WTC11 (cell line): ENCODE results near the gene SYNGR3. TPM values are rescaled to one million over a fixed set of nuclear protein-coding genes. Genes with fewer than 3 reads are reported as not detected.

ENCODE experiments used
- ATF1 ChIP-seq: sonication (generic); formaldehyde crosslinking; IDR thresholded peaks from 2 replicates; pipeline ENCODE4 v1.8.1; 2023; ENCODE audit warnings: mild to moderate bottlenecking, moderate library complexity, missing genetic modification reagents
- CDX4 ChIP-seq: fragments of 250-450 bp; sonication (Bioruptor Pico); IDR thresholded peaks from 2 replicates; pipeline ENCODE4 v1.9.0; 2021; ENCODE audit warnings: moderate library complexity, mild to moderate bottlenecking, inconsistent platforms, borderline replicate concordance
- E2F4 ChIP-seq: sonication (generic); formaldehyde crosslinking; IDR thresholded peaks from 2 replicates; pipeline ENCODE4 v1.8.1; 2022; ENCODE audit warnings: low read depth, mild to moderate bottlenecking, moderate library complexity, missing genetic modification reagents, borderline replicate concordance
- ELF4 ChIP-seq: sonication (generic); formaldehyde crosslinking; IDR thresholded peaks from 2 replicates; pipeline ENCODE4 v1.8.1; 2022; ENCODE audit warnings: low read depth, mild to moderate bottlenecking, moderate library complexity, missing genetic modification reagents
- ESRRA ChIP-seq: sonication (generic); formaldehyde crosslinking; IDR thresholded peaks from 2 replicates; pipeline ENCODE4 v1.8.1; 2022; ENCODE audit warnings: mild to moderate bottlenecking, missing genetic modification reagents, borderline replicate concordance
- FOXP4 ChIP-seq: sonication (generic); formaldehyde crosslinking; IDR thresholded peaks from 2 replicates; pipeline ENCODE4 v1.8.0; 2022; ENCODE audit warnings: mild to moderate bottlenecking, missing genetic modification reagents
- HMGA2 ChIP-seq: fragments of 250-450 bp; sonication (Bioruptor Pico); IDR thresholded peaks from 2 replicates; pipeline ENCODE4 v1.4.0; 2021; ENCODE audit warnings: mild to moderate bottlenecking, moderate library complexity
- HMGXB4 ChIP-seq: sonication (generic); formaldehyde crosslinking; IDR thresholded peaks from 2 replicates; pipeline ENCODE4 v1.8.1; 2023; ENCODE audit warnings: mild to moderate bottlenecking, moderate library complexity, missing genetic modification reagents
- IRF1 ChIP-seq: sonication (generic); formaldehyde crosslinking; IDR thresholded peaks from 2 replicates; pipeline ENCODE4 v1.8.0; 2023; ENCODE audit warnings: missing genetic modification reagents
- MAX ChIP-seq: sonication (generic); formaldehyde crosslinking; IDR thresholded peaks from 2 replicates; pipeline ENCODE4 v1.8.0; 2022; ENCODE audit warnings: mild to moderate bottlenecking, missing genetic modification reagents
- PREB ChIP-seq: sonication (generic); formaldehyde crosslinking; IDR thresholded peaks from 2 replicates; pipeline ENCODE4 v1.8.1; 2022; ENCODE audit warnings: mild to moderate bottlenecking, missing genetic modification reagents, moderate library complexity, borderline replicate concordance
- RELA ChIP-seq: sonication (generic); formaldehyde crosslinking; IDR thresholded peaks from 2 replicates; pipeline ENCODE4 v1.8.1; 2022; ENCODE audit warnings: missing genetic modification reagents, mild to moderate bottlenecking, borderline replicate concordance
- RORB ChIP-seq: fragments of 250-450 bp; sonication (Bioruptor Pico); IDR thresholded peaks from 2 replicates; pipeline ENCODE4 v1.9.0; 2021; ENCODE audit warnings: mild to moderate bottlenecking
- STAT6 ChIP-seq: sonication (generic); formaldehyde crosslinking; conservative IDR thresholded peaks from 2 replicates; pipeline ENCODE4 v1.8.1; 2023; ENCODE audit warnings: mild to moderate bottlenecking, low read depth, missing genetic modification reagents, moderate library complexity
- TEAD1 ChIP-seq: sonication (generic); formaldehyde crosslinking; IDR thresholded peaks from 2 replicates; pipeline ENCODE4 v1.8.0; 2022; ENCODE audit warnings: mild to moderate bottlenecking, missing genetic modification reagents
- USF2 ChIP-seq: sonication (generic); formaldehyde crosslinking; IDR thresholded peaks from 2 replicates; pipeline ENCODE4 v1.8.1; 2023; ENCODE audit warnings: mild to moderate bottlenecking, missing genetic modification reagents, moderate library complexity
- ZBTB43 ChIP-seq: sonication (generic); formaldehyde crosslinking; IDR thresholded peaks from 2 replicates; pipeline ENCODE4 v1.8.1; 2023; ENCODE audit warnings: mild to moderate bottlenecking, missing genetic modification reagents
- ZNF423 ChIP-seq: fragments of 250-450 bp; sonication (Bioruptor Pico); IDR thresholded peaks from 2 replicates; pipeline ENCODE4 v2.1.2; 2022; ENCODE audit warnings: mild to moderate bottlenecking, moderate library complexity
- ZNF425 ChIP-seq: fragments of 250-450 bp; sonication (Bioruptor Pico); conservative IDR thresholded peaks from 2 replicates; pipeline ENCODE4 v1.9.0; 2021; ENCODE audit warnings: mild to moderate bottlenecking
- total RNA-seq: library from RNA; stranded (reverse); gene quantifications from 3 replicates; pipeline ENCODE4 v1.2.3, GENCODE V29; 2021

The SYNGR3 gene
- total RNA-seq, 1 experiment from 2014 or later, result 41.5 TPM

- TF ChIP-seq ATF1 (0 out of 2 replicates have a peak, but pooled peaks have one; percentile 62), ELF4 (CRISPR knock-in tag) (no peak), RELA (peak; percentile 28; the same call in 1 of the 2 replicates), HMGXB4 (peak; percentile 8; the same call in 1 of the 2 replicates), RORB (CRISPR knock-in tag) (no peak), ZNF425 (CRISPR knock-in tag) (no peak), ZNF423 (CRISPR knock-in tag) (no peak), ESRRA (CRISPR knock-in tag) (no peak; the same call in 1 of the 2 replicates), HMGA2 (no peak), STAT6 (CRISPR knock-in tag) (peak; percentile 81; the same call in 1 of the 2 replicates), TEAD1 (peak; percentile 67), E2F4 (no peak), ZBTB43 (CRISPR knock-in tag) (peak; percentile 56; the same call in 1 of the 2 replicates), CDX4 (no peak), IRF1 (CRISPR knock-in tag) (no peak), PREB (CRISPR knock-in tag) (no peak), FOXP4 (CRISPR knock-in tag) (peak; percentile 72; the same call in 1 of the 2 replicates), MAX (peak; percentile 62; the same call in 1 of the 2 replicates), USF2 (CRISPR knock-in tag) (no peak)
These were observed 10.3 kb upstream of the SYNGR3 start (continued) for GRCh38 chr16:1979271-1980029.
